Testis (tissue), 2 donors: ENCODE data around the gene TGFBR3.

ENCODE experiments used
- CTCF ChIP-seq, 3 experiments: fragments of 450-650 bp in 2 of 3; fragments of 200-600 bp in 1 of 3; sonication (generic) in 1 of 3; IDR thresholded peaks; one replicate each; pipeline ENCODE4 v1.5.1; 2016 to 2019; ENCODE audit warnings: antibody characterized with exemption in 3 of 3, mild to moderate bottlenecking in 2 of 3, moderate library complexity in 1 of 3
- POLR2A ChIP-seq: fragments of 450-650 bp; IDR thresholded peaks from one replicate; pipeline ENCODE4 v1.6.1; 2017; ENCODE audit warnings: antibody characterized with exemption, mild to moderate bottlenecking, moderate library complexity

DNA sequence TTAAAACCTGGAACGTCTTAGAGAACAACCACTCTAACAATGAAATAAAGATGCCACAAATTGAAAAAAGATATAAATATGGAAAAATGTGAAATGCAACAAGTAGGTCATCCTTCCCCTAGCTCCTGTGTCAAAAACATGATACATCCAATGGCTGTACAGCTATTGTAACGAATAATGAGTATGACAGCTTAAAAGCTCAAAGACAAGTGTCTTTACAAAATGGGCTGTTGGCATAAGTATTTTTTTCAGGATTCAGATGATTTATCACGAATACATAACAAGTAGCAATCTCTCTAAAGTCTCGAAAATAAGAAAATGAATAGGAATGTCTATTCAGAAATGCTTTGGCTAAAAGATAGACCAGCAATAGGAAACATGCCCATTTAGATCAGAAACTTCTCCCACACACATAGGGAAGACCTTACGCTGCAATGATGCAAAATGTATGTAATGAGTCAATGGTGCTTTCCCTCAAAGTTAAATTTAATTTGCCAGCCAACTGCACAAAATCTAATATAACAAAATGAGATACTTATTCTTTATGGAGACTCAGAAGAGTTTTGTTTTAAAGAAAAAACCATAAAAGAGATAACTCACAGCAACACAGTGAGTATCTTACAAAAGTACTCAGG is 8.3 kb downstream of the TGFBR3 start:
- TF ChIP-seq CTCF (IDR thresholded peaks at IDR 0.05), result no peak
- no peak for TF ChIP-seq POLR2A
